Ishikawa (cell line): Measurements from ENCODE around the gene MYO9A.

ENCODE experiments used
- CEBPB ChIP-seq: IDR thresholded peaks from 2 replicates; pipeline ENCODE4 v1.6.1; 2012
- CREB1 ChIP-seq: IDR thresholded peaks from 2 replicates; pipeline ENCODE4 v1.6.1; 2012; ENCODE audit warnings: low read depth
- EGR1 ChIP-seq: IDR thresholded peaks from 2 replicates; pipeline ENCODE4 v1.6.1; 2012
- EP300 ChIP-seq: IDR thresholded peaks from 2 replicates; pipeline ENCODE4 v1.6.1; 2012; ENCODE audit warnings: borderline replicate concordance
- FOXM1 ChIP-seq: IDR thresholded peaks from 2 replicates; pipeline ENCODE4 v1.6.1; 2012; ENCODE audit warnings: low read depth, borderline replicate concordance
- MAX ChIP-seq: IDR thresholded peaks from 2 replicates; pipeline ENCODE4 v1.6.1; 2012
- NFIC ChIP-seq: IDR thresholded peaks from 2 replicates; pipeline ENCODE4 v1.6.1; 2012
- RAD21 ChIP-seq: IDR thresholded peaks from 2 replicates; pipeline ENCODE4 v1.6.1; 2012; ENCODE audit warnings: low read depth
- REST ChIP-seq: IDR thresholded peaks from 2 replicates; pipeline ENCODE4 v1.6.1; 2012; ENCODE audit warnings: low read depth, mild to moderate bottlenecking
- TAF1 ChIP-seq: IDR thresholded peaks from 2 replicates; pipeline ENCODE4 v1.6.1; 2012; ENCODE audit warnings: low read depth, mild to moderate bottlenecking
- TCF12 ChIP-seq: IDR thresholded peaks from 2 replicates; pipeline ENCODE4 v1.6.1; 2012; ENCODE audit warnings: low read depth
- TEAD4 ChIP-seq: IDR thresholded peaks from 2 replicates; pipeline ENCODE4 v1.6.1; 2012
- USF1 ChIP-seq: IDR thresholded peaks from 2 replicates; pipeline ENCODE4 v1.6.1; 2012
- YY1 ChIP-seq: IDR thresholded peaks from 2 replicates; pipeline ENCODE4 v1.6.1; 2012; ENCODE audit warnings: low read depth
- ZBTB7A ChIP-seq: IDR thresholded peaks from 2 replicates; pipeline ENCODE4 v1.6.1; 2012; ENCODE audit warnings: low read depth

Gene MYO9A

GRCh38 chr15:72162569-72162968 lies 44.6 kb upstream of the MYO9A start:
- TF ChIP-seq YY1 = no peak
- no peak for TF ChIP-seq EGR1
- TF ChIP-seq REST = no peak
- TF ChIP-seq CREB1 = no peak
- TF ChIP-seq TEAD4 = no peak
- TF ChIP-seq TCF12 = no peak
- no peak for TF ChIP-seq EP300
- TF ChIP-seq ZBTB7A = no peak
- no peak for TF ChIP-seq FOXM1
- TF ChIP-seq RAD21 = no peak
- no peak for TF ChIP-seq NFIC
- no peak for TF ChIP-seq TAF1
- TF ChIP-seq USF1 = no peak

- TF ChIP-seq FOXM1 = no peak
- no peak for TF ChIP-seq EP300
- no peak for TF ChIP-seq CREB1
- TF ChIP-seq TCF12 = no peak
- TF ChIP-seq YY1 = no peak
- TF ChIP-seq ZBTB7A = no peak
- no peak for TF ChIP-seq TEAD4
- no peak for TF ChIP-seq RAD21
- TF ChIP-seq CEBPB = no peak
- TF ChIP-seq NFIC = no peak
- no peak for TF ChIP-seq USF1
Observed at GRCh38 chr15:72161361-72162132, 43.6 kb upstream of the MYO9A start.

GRCh38 chr15:72160696-72161245 lies 42.8 kb upstream of the MYO9A start:
- TF ChIP-seq YY1 (no peak), RAD21 (no peak), TAF1 (no peak), CEBPB (no peak), TCF12 (no peak), REST (no peak), ZBTB7A (no peak)

- TF ChIP-seq EP300 (no peak), REST (no peak), FOXM1 (no peak), ZBTB7A (no peak), EGR1 (no peak), MAX (no peak)
Observed at GRCh38 chr15:72156928-72157327, 39.0 kb upstream of the MYO9A start.
